ENCODE results near the gene XRCC3.
"Not testable (repeated sequence)": the region's sequence is repeated elsewhere in the genome, so short reads cannot be mapped to it uniquely, and the experiment has no call there.

Gene XRCC3

DNA sequence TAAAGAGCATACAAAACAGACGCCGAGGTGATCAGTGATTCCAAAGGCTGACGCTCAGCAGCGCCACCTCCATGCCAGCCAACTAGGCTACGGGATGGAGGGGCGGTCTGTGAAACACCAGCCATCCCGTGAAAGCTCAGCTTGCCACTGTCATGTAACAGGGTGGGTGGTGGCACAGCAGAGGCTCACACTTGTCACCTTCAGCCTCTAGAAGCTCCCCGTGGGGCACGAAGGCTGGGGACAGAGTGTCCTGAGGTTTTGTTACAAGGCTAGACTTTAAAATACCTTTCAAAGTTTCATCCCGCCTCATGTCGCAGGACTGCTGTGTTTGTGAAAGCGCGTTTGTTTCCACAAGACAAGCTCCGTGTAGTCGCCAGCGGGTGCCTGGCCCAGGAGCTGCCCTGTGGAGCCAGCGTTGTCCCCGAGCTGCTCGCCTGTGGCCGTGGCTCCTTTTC, 20.7 kb downstream of the XRCC3 start:
- no peak for DNase-seq (ENCODE audit: low read depth)

DNA sequence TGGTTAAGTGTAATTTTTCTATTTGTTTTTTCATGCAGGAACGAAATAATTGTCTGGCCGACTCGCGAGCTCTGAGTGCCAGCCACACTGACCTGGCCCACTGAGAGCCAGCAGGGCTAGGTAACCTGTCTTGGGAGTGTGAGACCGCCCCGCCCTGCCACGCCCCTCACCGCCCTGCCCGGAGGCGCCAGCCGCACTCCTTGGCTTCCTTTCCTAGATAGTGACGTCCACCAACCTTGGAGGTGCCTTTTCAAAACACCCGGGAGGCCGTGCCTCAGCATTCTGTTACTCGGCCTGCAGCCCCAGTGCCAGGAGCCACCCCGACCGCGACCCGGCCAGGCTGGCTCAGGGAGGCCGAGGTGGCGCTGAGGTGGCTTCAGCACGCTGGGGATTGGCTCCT, 21.7 kb downstream of the XRCC3 start:
- no peak for DNase-seq (ENCODE audit: low read depth)

DNA sequence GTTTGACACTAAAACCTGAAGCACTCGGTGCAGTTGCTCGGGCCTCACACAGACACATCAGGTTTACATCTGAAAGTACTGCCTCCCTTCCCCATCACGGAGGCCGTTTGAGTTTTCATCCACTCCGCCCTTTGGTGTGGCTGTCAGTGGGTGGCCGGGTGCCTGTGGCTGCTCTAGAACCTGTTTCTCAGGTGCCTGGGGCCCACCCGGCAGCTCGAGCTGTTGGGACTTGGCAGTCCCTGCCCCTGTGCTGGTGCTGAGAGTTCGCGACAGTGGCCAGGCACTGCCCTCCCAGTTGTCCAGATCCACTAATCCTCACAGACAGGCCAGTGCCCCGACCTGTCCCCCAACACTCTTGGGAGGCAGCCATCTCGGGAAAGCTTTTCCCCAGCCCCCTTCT, 22.4 kb downstream of the XRCC3 start:
- no peak for DNase-seq (ENCODE audit: low read depth)

DNA sequence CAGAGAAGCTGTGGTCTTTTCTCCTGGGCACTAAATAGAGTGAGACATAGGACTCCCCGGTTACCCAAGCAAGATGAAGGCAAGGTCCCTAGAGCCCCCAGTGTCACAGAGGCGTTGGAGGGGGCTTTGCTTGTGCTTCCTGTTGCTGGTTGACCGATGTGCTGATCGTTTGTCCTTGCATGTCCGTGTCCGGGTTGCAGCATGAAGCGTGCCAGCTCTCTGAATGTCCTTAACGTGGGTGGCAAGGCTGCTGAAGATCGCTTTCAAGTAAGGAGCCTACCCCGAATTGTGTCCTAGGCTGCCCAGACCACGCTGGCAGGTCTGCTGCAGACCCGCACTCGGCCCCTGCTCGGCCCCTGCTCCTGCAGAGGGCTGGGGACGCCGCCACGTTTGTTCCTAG, 23.1 kb downstream of the XRCC3 start:
- no peak for DNase-seq (ENCODE audit: low read depth)

DNA sequence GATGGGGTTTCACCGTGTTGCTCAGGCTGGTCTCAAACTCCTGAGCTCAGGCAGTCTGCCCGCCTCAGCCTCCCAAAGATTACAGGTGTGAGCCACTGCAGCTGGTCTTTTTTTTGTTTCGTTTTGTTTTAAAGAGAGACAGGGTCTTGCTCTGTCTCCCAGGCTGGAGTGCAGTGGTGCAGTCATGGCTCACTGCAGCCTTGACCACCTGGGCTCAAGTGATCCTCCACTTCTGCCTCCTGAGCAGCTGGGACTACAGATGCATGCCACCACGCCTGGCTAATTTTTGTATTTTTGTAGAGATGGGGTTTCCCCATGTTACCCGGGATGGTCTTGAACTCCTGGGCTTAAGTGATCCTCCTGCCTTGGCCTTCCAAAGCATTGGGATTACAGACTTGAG, 23.6 kb downstream of the XRCC3 start:
- not testable (repeated sequence) for DNase-seq (ENCODE audit: low read depth)

DNA sequence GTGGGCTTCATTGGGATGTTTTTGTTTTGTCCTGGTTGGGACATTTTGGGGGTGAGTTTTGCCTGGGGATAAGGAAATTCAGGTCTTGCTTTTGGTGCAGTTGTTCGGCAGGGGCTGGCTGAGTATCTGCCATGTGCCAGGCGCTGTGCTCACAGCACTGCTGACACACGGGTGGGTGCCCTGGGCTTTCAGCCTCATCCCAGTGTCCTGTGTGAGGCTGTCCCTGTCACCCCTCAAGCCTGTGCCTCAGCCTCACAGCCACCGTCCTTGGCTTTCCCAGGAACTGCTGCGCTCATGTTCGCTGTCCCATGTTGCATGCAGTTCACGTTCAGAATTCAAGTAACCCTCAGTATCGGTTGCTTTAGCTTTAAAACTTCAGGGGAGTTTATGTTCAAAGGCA, 24.9 kb downstream of the XRCC3 start:
- no peak for DNase-seq (ENCODE audit: low read depth)

DNA sequence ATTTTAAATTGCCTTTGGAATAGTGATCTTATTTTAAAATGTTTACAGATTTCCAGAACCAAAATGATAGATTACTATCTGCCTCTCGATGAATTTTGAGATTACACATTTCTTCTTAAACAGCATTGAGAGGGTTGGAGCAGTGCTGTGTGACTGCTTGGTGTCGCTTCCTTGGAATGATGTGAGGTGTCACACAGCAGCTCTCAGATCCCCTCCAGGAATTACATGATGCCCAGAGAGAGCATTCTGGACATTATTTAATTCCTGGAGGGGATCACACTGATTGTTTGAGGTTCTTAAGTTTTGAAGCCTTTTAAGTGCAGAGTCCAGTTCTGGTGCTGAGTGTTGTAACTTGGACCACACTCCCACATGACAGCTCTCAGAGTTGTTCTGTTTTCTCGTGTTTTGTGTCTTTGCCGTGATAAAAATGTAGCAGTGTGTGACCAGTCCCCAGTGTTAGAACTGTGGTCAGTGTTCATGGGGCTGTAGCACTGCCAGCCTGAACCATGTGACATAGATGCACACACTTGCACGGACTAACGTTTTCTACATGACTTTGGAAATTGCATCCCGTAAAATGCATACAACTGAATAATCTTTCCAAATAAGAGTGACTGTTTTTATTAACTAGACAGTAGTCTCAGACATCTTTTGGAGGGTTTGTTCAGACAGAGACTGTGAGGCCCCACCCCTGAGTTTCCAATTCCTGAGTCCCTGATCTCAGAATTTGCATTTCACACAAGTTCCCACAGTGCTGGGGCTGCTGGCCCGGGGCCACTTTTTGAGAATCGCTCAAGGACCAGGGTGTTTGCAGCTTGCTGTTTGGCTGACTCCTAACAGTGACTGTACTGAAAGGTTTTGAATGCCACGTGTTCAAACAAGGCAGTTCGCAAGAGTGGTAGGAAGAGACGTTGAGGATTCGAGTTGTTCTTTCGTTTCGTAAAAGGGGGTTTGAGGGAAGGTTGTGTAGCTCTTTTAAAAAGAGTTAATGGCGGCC, 26.0 kb downstream of the XRCC3 start:
- no peak for DNase-seq (ENCODE audit: low read depth)

DNA sequence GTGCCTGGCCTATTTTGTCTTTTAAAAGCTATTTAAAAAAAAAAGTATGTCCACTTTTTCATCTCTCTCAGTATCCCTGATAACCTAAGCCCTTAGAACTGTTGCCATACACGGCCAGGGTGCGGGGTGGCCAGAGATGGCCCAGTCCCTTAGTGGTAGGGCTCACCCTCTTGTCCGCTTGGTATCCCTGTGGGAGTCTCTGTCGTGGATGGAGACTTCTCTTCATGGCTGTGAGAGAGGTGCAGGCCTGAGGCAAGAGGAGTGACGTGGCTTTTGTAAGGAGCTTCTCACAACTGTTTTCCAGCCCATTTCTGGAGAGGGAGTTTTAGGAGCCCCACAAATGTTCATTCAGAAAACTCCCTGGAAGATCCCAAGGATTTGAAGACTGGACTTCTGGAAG, 26.8 kb downstream of the XRCC3 start:
- no peak for DNase-seq (ENCODE audit: low read depth)

DNA sequence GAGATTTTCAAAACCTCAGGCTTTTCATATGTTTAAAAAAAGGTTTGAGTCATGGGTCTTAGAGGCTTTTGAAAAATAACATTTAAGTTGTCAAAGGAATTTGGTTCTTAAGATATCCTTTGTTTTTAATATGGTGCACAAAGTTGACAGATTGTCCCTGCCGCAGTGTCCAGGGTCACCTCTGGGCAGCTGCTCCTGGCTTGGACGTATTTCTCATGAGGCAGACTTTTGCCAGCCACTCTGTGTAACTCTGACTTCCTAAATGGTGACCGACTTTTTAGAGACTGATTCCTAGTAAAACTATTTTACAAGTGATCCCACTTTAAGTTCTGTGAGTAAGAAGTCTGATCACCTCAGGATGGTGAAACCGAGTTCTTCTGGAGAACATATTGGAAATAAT, 27.5 kb downstream of the XRCC3 start:
- no peak for DNase-seq (ENCODE audit: low read depth)

DNA sequence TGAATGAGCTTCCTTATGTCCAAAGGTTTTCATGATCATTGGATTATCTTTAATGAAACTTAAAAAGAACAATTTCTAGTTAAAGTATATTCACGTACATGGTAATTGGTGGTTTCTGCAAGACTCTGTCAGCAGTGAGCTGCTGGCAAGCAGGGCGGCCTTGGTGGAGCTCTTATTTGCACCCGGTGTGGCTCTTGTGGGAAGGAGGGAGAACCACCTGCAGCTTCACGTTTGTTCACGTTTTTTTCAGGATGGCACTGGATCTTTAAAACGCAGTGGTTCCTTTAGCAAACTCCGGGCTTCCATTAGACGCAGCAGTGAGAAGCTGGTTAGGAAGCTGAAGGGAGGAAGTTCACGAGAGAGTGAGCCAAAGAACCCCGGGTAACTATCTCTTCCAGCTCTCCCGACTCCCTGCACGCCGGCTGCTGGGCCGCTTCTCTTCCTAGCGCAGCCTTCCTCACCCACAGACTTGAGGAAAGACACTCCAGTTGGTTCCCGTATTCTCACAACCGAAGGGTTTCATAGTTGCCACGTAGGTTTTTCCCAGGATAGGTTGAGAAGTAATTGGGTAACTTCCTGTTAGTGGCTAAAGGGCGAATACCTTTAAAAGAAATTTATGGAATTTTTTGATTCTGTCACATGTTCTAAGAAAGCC, 28.3 kb downstream of the XRCC3 start:
- DNase-seq (ENCODE audit: low read depth) = no peak

DNA sequence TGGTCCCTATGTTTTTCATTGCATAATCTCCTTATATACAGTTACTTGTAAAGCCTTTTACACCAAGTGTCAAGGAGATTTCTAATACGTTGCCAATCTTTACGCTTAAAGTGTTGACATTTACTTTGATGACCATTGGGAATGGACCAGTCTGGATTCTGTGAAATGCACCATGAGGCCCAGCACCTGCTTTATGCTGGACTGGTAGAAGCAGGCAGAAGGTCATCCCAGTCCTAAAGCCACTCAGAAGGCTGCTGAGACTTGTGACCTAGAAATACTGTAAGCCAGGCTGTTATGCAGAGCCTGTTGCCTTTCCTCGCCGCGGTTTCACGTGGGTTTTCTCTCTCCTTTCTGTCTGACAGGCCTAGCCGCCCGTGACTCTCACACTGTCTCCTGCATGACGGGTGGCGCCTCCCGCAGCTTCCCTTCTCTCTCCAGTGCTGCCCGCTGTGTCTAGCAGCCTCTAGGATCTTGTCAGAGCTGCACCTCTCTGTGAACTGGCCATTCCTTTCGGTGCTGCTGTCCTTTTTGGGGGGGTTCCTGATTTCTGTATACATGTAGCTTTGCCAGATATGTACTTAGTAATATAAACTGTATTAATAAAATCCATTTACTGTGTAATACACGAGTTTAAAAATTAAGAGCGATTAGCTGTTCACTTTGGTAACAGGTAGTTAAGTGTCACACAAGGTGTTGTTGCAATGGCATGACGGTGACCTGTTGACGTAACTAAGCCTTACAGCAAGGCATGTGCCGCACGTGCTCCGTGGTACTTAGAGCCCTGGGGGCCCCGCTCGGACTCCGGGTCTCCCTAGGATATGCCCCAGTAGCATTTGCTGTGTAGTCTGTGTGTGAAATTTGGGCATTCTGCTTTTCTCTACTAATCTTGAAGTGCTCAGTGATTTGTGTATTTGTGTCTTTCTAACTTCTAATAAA, 29.7 kb downstream of the XRCC3 start:
- DNase-seq (ENCODE audit: low read depth) = no peak

DNA sequence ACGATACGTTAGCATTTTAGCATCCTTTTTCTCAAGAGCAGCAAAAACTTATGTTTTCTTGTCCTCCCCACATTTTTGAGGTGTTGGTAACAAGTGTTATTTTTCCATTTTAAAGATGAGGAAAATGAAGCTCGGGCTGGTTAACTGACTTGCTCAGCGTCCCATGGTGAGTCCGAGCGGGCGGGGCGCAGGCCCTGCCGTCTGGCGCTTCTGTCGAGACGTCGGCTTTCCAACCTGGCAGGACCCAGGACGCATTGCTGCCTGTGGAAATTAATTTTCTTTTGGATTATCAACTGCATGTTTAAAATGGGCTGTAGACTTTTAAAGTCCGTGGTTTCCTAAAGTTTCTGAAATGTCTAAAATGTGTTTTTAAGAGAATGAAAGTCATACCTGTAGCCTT, 30.4 kb downstream of the XRCC3 start:
- no peak for DNase-seq (ENCODE audit: low read depth)

DNA sequence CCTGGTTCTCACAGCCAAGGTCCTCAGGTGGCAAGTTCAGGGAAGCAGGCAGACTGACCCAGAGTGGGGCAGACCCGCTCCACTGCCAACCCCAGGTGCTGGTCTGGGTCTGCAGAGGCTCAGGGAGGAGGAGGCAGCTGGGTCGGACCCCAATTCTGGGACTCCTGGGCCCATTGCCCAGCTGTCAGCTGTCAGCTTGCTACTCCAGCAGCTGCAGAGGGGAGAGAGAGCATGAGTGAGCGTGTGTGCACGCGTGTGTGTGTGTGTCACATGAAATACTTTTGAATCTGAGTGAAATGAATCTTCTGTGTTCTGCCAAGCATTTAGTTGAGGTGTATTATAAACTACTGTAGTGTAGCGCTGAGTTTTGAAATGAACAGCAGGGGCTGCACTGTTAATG, 30.8 kb downstream of the XRCC3 start:
- no peak for DNase-seq (ENCODE audit: low read depth)

DNA sequence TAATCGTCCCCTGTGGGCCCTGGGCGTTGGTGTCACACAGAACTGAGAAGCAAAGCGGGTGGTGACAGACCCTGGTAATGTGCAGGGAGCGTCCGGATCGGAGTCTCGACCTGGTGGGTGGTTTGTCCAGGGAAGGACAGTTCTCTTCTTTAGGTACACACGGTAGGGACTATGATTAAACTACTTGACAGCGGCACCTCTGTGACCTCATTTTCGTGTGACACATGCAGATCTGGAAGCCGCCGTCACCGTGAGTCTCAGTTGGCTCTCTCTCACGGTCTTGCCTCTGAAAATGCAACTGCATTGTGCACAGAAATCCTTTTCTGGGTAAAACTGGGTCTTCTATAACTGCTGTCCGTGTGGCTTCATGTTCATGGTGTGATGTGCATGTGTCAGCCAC, 32.1 kb downstream of the XRCC3 start:
- no peak for DNase-seq (ENCODE audit: low read depth)

DNA sequence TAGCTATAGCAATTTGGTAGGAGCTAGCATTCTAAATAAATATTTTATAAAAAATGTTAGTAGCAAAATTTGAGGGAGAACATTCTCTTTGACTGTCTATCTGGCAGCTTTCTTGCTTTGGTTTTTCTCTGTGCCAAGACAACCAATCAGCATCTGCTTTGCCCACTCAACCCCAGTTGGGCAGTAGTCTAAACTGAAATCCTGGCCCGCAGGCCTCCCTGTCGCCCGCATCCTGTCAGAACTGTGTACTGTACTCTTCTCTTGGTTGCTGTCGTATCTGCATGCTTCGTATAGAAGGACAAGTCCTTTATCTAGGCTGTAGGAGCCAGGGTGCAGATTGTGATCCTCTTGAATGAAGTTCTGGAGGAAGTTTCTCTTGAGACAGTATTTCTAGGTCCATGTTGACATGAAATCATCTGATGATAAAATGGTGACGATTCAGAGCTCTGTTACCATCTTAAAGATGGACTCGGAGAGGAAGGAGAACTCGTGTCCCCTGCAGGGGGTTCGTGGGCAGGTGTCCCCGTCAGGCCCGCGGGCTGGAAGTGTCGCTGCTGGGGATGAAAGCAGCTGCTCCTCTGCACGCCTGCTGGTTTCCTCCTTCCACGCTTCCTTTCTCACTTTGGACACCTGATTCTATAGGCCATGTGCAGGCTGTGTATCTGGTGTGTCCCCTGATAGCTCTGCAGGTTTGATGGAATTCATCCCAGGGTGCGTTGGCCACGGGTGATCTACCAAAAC, 34.6 kb downstream of the XRCC3 start:
- DNase-seq (ENCODE audit: low read depth) = no peak

DNA sequence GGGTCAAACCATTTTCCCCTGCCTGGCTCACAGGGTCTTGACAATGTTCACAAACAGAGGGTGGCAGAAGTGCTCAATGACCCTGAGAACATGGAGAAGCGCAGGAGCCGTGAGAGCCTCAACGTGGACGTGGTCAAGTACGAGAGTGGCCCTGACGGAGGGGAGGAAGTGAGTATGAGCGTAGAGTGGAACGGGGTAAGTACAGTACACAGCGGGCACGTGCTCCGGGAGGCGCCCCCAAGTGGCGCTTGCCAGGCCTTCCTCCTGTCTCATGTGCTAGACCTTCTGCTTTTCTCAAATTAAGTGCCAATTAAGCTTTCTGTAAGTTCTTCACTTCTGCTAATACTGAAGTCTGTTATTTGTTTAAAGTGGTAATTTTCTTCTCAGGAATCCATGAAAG, 35.9 kb downstream of the XRCC3 start:
- DNase-seq (ENCODE audit: low read depth) = peak; percentile 11

DNA sequence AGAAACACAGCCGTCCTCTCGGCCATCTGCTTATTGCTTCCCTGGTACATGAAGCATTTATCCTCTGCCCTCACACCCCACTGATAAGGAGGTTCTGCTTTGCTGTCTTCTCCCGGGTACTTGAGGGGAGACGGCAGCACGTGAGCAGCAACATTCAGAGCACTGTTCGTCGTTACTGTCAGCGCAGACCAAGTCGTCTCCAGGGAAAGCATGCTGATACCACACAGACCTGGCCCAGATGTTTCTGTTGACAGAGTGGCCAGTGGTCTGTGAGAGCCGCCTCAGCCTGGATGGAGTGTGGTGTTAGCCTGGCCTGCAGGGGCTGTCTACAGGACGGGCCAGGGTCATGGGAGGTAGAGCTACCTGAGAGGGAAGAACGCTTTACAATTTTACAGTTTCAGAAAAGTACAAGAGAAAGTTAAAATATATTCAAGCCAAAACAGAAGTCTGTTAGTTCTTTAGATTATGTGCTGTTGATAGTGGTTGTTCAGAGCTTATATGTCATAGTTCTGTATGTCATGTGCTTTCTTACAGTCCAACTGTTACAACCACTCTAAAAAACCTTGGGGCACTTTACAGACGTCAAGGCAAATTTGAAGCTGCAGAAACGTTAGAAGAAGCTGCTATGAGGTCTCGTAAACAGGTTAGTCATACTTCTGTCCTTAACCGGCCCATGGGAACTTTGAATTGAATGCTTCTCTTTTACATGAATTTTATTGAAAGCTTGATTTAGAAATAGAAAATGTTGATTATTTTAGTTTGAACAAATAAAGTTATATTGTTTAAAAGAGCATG, 38.2 kb downstream of the XRCC3 start:
- no peak for DNase-seq (ENCODE audit: low read depth)

DNA sequence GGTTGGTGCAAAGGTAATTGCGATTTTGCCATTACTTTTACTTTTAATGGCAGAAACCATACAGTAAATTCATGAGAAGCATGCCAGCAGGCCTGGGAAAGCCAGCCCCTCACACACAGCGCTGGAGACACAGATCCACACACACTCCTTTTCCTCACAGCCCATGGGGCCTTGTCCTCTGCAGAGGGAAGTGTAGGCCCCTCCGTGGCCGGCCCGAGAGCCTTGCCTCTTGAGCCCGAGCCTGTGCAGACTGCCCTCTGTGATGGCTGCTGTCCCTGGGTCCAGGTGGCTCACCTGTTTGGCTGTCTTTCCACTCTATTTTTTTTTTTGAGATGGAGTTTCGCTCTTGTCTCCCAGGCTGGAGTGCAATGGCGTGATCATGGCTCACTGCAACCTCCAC, 39.3 kb downstream of the XRCC3 start:
- no peak for DNase-seq (ENCODE audit: low read depth)

DNA sequence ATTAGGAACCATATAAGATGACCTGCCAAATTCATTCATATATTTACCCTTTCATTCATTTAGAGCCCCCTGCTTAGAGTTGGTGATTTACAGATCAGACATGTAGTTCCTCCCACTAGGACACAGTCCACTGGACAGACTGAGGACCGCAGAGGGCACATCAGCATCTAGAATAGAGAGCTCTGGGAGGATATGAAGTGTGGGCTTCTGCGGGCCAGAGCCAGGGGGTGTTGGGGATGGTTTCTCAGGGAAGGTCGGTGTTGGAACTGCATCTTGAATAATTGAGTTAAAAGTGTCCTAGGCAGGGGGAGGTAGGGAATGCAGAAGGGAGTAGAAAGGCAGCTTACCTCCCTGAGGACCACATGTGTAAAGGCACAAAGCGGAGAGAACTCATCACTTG, 43.3 kb downstream of the XRCC3 start:
- no peak for DNase-seq (ENCODE audit: low read depth)

DNA sequence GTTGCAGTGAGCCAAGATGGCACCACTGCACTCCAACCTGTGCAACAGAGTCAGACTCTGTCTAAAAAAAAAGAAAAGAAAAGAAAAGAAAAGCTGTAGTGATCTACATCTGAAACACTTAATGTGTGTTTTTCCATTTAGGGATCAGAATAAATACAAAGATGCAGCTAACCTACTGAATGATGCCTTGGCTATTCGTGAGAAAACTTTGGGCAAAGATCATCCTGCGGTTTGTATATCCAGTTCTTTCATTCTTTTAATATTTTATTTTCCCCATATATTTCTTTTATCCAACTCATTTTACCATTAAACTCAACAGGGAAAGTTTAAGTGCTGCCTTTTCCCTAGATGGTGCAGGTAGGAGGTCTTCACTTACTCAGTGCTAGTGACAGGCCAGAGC, 45.9 kb downstream of the XRCC3 start:
- no peak for DNase-seq (ENCODE audit: low read depth)

DNA sequence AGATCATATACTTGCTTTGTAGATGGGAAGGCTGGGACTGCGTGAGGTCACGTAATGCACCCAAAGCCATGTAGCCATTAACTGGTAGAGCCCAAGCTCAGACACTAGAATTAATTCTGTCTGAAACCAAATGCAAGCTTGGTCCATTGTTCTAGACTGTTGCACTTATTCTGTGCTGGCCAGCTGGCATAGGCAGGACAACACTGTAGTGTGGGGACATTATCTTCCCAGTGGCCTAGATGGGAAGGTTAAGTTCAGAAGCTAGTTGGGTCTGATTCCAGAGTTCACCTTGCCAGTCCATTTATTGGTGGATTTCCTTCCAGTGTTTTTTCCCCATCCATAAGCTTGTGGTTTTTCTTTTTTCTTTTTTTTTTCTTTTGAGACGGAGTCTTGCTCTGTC, 47.1 kb downstream of the XRCC3 start:
- no peak for DNase-seq (ENCODE audit: low read depth)

All from activated T-cell treated with anti-CD3 and anti-CD28 coated beads for 1 hour (primary cell).